Testis (tissue), 3 donors: Measurements from ENCODE around the gene ST8SIA5. TPM values are rescaled to one million over a fixed set of nuclear protein-coding genes. Genes with fewer than 3 reads are reported as not detected.

Experiments used
- DNase-seq: peaks from one replicate; pipeline ENCODE4 v3.0.0-alpha.2; 2019
- H3K27ac ChIP-seq, 2 donors: fragments of 200-600 bp; sonication (generic); one replicate each; pipeline ENCODE4 v1.5.1; 2019
- H3K27me3 ChIP-seq: fragments of 200-600 bp; sonication (generic); one replicate; pipeline ENCODE4 v1.5.1; 2019
- H3K36me3 ChIP-seq: fragments of 200-600 bp; sonication (generic); one replicate; pipeline ENCODE4 v1.5.1; 2017; ENCODE audit warnings: low read depth; ENCODE audit errors: missing control alignments
- H3K4me1 ChIP-seq: fragments of 200-600 bp; sonication (generic); one replicate; pipeline ENCODE4 v1.5.1; 2019
- H3K4me3 ChIP-seq, 2 donors: fragments of 200-600 bp; sonication (generic); one replicate each; pipeline ENCODE4 v1.5.1; 2017 to 2019
- H3K9me3 ChIP-seq: fragments of 200-600 bp; sonication (generic); one replicate; pipeline ENCODE4 v1.5.1; 2017
- POLR2A ChIP-seq: fragments of 450-650 bp; IDR thresholded peaks from one replicate; pipeline ENCODE4 v1.6.1; 2017; ENCODE audit warnings: antibody characterized with exemption, mild to moderate bottlenecking, moderate library complexity
- WGBS, 2 donors: methylation state at CpG; one replicate each; pipeline ENCODE4 v1.1.5; 2018; 5-methylcytosine and 5-hydroxymethylcytosine counted together
- intact Hi-C: fragments of 100-400 bp; cut with DNase I; formaldehyde crosslinking; loops from one replicate; pipeline ENCODE4 v1.15.1; 2023; ENCODE audit warnings: low total_unique reads
- polyA plus RNA-seq: library from polyadenylated mRNA; stranded (reverse); fragments of 350-450 nt; fragmentation: Illumina TruSeq; extraction: RNeasy Lipid Tissue Mini Kit (QIAGEN cat#74804); gene quantifications from one replicate; pipeline ENCODE4 v1.2.3, GENCODE V29; 2014; ENCODE audit warnings: low read depth, low replicate concordance; ENCODE audit not compliant: insufficient read depth
- total RNA-seq, 2 donors: library from RNA; depleted of rRNA; stranded (reverse); fragments of >200 nt; gene quantifications; one replicate each; pipeline ENCODE4 v1.2.3, GENCODE V29; 2016
- TF ChIP-seq, protein P1 (sequence below), 3 experiments: fragments of 450-650 bp in 2 of 3; fragments of 200-600 bp in 1 of 3; sonication (generic) in 1 of 3; IDR thresholded peaks; one replicate each; pipeline ENCODE4 v1.5.1; 2016 to 2019; ENCODE audit warnings: antibody characterized with exemption in 3 of 3, mild to moderate bottlenecking in 2 of 3, moderate library complexity in 1 of 3

The ST8SIA5 gene
- total and polyA plus RNA-seq, 3 donors from 2014 or later = 1.3 to 2.1 (median 1.6) TPM

DNA sequence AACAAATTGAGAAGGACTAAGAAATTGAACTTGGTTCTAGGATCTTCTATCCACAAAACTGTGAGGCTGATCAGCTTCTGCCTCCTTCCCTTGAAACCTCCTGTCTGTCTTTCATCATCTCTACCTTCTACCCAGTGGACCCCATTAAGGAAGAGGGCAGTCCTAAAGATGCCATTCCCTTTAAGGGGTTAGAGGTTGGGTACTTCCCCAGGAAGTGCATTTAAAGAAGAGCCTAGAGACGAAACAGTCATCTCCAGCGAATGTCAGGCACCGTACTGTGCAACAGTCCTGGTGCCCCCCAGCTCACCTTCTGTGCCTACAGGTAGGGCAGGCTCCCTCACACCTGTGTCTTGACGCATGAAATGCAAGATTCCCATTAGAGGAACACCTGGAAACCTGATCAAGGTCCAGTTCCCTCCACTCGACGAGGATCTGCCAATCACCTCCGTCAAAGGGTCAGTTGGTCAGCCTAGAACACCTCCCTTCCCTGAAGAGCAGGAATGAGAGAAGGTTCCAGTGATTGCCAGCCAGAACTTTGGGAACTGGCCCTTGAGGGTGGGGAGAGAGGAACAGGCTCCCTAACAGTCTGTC is 120.7 kb downstream of the ST8SIA5 start:
- Histone ChIP-seq H3K27ac (no peak overlapping the region), H3K4me3 (no peak overlapping the region), H3K27me3 (no peaks in the 10 kb centered on the region), H3K4me1 (no peaks in the 10 kb centered on the region), H3K36me3 (no peaks in the 10 kb centered on the region), H3K9me3 (no peaks in the 10 kb centered on the region)
- intact Hi-C loops = no loop called here
- DNase-seq = no peak
- 91 to 93% methylated on average over 7 of the region's 7 CpGs for WGBS, 2 donors
- TF ChIP-seq, protein P1, sequence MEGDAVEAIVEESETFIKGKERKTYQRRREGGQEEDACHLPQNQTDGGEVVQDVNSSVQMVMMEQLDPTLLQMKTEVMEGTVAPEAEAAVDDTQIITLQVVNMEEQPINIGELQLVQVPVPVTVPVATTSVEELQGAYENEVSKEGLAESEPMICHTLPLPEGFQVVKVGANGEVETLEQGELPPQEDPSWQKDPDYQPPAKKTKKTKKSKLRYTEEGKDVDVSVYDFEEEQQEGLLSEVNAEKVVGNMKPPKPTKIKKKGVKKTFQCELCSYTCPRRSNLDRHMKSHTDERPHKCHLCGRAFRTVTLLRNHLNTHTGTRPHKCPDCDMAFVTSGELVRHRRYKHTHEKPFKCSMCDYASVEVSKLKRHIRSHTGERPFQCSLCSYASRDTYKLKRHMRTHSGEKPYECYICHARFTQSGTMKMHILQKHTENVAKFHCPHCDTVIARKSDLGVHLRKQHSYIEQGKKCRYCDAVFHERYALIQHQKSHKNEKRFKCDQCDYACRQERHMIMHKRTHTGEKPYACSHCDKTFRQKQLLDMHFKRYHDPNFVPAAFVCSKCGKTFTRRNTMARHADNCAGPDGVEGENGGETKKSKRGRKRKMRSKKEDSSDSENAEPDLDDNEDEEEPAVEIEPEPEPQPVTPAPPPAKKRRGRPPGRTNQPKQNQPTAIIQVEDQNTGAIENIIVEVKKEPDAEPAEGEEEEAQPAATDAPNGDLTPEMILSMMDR (IDR thresholded peaks at IDR 0.05) = no peak
- no peak for TF ChIP-seq POLR2A

DNA sequence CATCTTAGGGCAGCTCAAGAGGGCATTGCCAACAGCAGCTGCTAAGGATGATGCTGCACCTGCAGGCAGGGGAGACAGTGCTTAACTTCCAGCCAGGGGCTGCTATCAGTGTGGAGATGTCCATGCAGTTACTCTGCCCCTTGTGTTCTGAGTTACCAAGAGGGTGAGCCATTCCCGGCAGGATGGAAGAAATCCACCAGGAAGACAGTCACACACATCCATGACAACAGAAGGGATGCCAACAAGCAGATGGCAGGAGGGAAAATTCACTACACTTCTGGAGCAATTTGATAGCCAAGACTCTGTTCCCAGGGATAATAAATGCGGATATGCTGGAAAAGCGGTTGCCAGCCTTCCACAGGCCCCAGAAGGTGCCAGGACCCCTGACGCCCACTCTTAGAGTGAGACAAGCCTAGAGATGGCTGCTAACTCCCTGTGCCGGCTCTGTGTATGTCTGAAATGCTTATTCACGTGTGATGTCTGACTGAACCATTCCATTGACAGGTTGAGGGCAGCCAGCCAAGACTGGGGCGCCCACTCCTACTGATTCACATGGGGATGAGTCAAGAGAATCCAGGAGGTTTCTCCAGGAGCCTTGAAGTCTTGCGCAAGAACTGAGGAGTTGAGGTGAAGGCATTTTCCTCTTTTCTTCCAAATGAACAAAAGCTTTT is 124.3 kb downstream of the ST8SIA5 start:
- DNase-seq = no peak
- 82 to 83% methylated on average over 8 of the region's 8 CpGs for WGBS, 2 donors

DNA sequence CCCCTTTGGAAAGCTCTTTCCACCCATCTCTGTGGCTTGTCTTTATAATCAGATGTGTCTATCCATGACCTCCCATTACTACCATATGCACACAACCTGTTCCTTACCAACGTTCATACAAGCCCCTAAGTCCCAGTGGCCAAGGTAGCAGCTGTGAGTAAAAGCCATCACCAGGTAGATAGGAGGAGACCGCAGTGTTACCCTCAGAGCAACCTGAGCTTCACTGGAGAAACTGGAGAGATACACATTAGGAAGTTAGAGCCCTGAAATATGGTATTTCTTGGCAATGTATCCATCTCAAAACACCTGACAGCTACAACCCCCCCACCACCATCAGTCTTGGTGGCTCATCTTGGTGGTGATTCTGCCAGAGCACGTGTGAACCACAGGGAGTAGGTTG is 125.9 kb downstream of the ST8SIA5 start:
- Histone ChIP-seq H3K36me3 (no peaks in the 10 kb centered on the region), H3K27me3 (no peaks in the 10 kb centered on the region), H3K27ac (no peak overlapping the region), H3K4me3 (no peak overlapping the region), H3K9me3 (no peaks in the 10 kb centered on the region), H3K4me1 (no peaks in the 10 kb centered on the region)
- DNase-seq = no peak
- intact Hi-C loops = no loop called here
- 73 to 78% methylated on average over 3 of the region's 3 CpGs for WGBS, 2 donors
- TF ChIP-seq POLR2A = no peak
- TF ChIP-seq, protein P1 (IDR thresholded peaks at IDR 0.05) = no peak

More for the DNA sequence above, 124.3 kb downstream of the ST8SIA5 start:
- H3K36me3 ChIP-seq = no peaks in the 10 kb centered on the region
- no peaks in the 10 kb centered on the region for H3K4me1 ChIP-seq
- H3K4me3 ChIP-seq = no peak overlapping the region
- no peaks in the 10 kb centered on the region for H3K27me3 ChIP-seq
- no peak overlapping the region for H3K27ac ChIP-seq
- TF ChIP-seq, protein P1 (IDR thresholded peaks at IDR 0.05) = no peak
- no peak for TF ChIP-seq POLR2A
- intact Hi-C loops = no loop called here
- H3K9me3 ChIP-seq = no peaks in the 10 kb centered on the region

DNA sequence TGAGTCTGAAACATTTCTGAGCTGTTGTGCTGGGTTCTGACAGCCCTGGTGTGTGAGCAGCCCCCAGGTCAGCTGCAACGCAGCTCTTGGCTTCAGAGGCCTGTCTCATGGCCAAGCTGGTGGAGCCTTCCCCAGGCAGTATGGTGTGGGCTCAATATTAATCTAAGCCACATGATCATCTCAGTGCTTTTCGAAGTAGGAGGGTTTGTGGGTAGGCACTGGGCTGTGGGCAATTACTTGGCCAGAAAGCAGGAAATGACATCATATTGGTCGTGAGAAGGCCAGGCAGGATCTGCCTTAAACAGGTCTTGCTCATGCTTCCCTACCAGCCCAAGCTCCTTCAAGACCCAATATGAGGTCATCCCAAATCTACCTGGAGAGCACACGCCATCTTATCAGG is 126.7 kb downstream of the ST8SIA5 start:
- no peak for DNase-seq
- no peak overlapping the region for H3K4me3 ChIP-seq
- no peak overlapping the region for H3K27ac ChIP-seq
- TF ChIP-seq, protein P1 (IDR thresholded peaks at IDR 0.05) = no peak
- TF ChIP-seq POLR2A = no peak
- no peaks in the 10 kb centered on the region for H3K36me3 ChIP-seq
- 84 to 89% methylated on average over 4 of the region's 4 CpGs for WGBS, 2 donors
- H3K9me3 ChIP-seq = no peaks in the 10 kb centered on the region
- no peaks in the 10 kb centered on the region for H3K4me1 ChIP-seq
- intact Hi-C loops = no loop called here
- H3K27me3 ChIP-seq = no peaks in the 10 kb centered on the region

DNA sequence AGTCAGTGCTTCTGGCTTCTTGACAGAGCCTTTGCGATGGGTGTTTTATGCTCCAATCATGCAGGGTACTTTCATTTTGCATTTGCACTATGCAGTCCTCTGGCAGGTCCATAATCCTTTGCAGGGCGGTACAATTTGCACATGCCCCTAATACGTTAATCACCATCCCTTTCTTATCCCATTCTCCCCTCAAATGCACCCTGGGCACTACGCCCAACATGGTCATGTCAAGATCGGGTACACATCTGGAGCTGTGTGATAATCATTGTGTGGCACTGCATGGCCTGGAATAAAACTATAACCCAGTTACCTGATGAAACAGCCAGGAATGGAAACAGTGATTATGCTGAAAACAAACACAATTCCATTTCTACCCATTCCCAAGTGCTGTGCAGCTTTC is 127.5 kb downstream of the ST8SIA5 start:
- TF ChIP-seq, protein P1 (IDR thresholded peaks at IDR 0.05) = no peak
- WGBS, 2 donors = 88 to 90% methylated on average over 5 of the region's 5 CpGs

More for the DNA sequence above, 127.5 kb downstream of the ST8SIA5 start:
- H3K4me3 ChIP-seq = no peak overlapping the region
- H3K36me3 ChIP-seq = no peaks in the 10 kb centered on the region
- no peak for DNase-seq
- no peaks in the 10 kb centered on the region for H3K4me1 ChIP-seq
- H3K27ac ChIP-seq = no peak overlapping the region
- no peaks in the 10 kb centered on the region for H3K27me3 ChIP-seq
- H3K9me3 ChIP-seq = no peaks in the 10 kb centered on the region
- intact Hi-C loops = no loop called here
